HepG2 (cell line): Measurements from ENCODE around the gene APOBEC3H. TPM values are rescaled to one million over a fixed set of nuclear protein-coding genes. Genes with fewer than 3 reads are reported as not detected.

Experiments
- ATAC-seq: fragments of 200-7000 bp; cut with Tn5 transposase; 3 replicates; pipeline ENCODE4 v1.9.1; 2020; ENCODE audit warnings: mild to moderate bottlenecking, moderate library complexity
- BruUV-seq: library from RNA; stranded (reverse); fragments of 400-500 nt; replicated peaks from 2 replicates; lab custom pipeline; 2021; lab: Mats Ljungman, UMichigan
- CTCF ChIA-PET: fragments of 300-600 bp; formaldehyde crosslinking; extraction: SDS; loops from one replicate; lab custom pipeline; 2021; ENCODE audit warnings: low total read pairs, inconsistent platforms, low intra/inter-chr PET ratio; lab: Yijun Ruan, JAX
- POLR2A ChIA-PET: fragments of 350-600 bp; sonication (Branson Sonifier 250); formaldehyde crosslinking; loops from one replicate; lab custom pipeline; 2020; ENCODE audit warnings: antibody characterized with exemption, inconsistent platforms; lab: Yijun Ruan, JAX
- DNase-seq: peaks from one replicate; pipeline ENCODE4 v3.0.0-alpha.2; 2015; ENCODE audit warnings: low spot score
- FAIRE-seq: peaks from 3 replicates; lab custom pipeline; 2011; peaks lifted over from hg19 to GRCh38; lab: Jason Lieb, UNC
- H2AFZ ChIP-seq: one replicate; pipeline ENCODE4 v1.6.1; 2011; ENCODE audit warnings: low read length, inconsistent platforms
- H3K27ac ChIP-seq: fragments of 300-600 bp; 3 replicates; pipeline ENCODE4 v1.8.0; 2011; ENCODE audit warnings: mixed run types, mild to moderate bottlenecking, mixed read lengths, low read length, inconsistent platforms; ENCODE audit not compliant: insufficient read depth; ENCODE audit errors: extremely low read length
- H3K27me3 ChIP-seq, 2 experiments: fragments of 200-600 bp in 1 of 2; 2 replicates in 1 of 2; 3 replicates in 1 of 2; pipeline versions ENCODE4 v1.6.0 to v1.8.0; 2011; ENCODE audit warnings: low read length in 2 of 2, mild to moderate bottlenecking in 2 of 2, moderate library complexity in 2 of 2, inconsistent platforms in 1 of 2; ENCODE audit not compliant: insufficient read depth in 2 of 2, control insufficient read depth in 1 of 2
- H3K36me3 ChIP-seq, 2 experiments: fragments of 200-600 bp in 1 of 2; replicated peaks in 1 of 2; 2 replicates in 1 of 2; 3 replicates in 1 of 2; pipeline versions ENCODE4 v1.5.1 to v1.8.0; 2011; ENCODE audit warnings: low read length in 2 of 2, inconsistent platforms in 1 of 2; ENCODE audit not compliant: insufficient read depth in 2 of 2, control insufficient read depth in 1 of 2
- H3K4me1 ChIP-seq: 2 replicates; pipeline ENCODE4 v1.5.1; 2012; ENCODE audit warnings: low read length, inconsistent platforms; ENCODE audit not compliant: insufficient read depth
- H3K4me2 ChIP-seq: 2 replicates; pipeline ENCODE4 v1.6.0; 2011; ENCODE audit warnings: low read depth, low read length, inconsistent platforms
- H3K4me3 ChIP-seq, 3 experiments: fragments of 200-600 bp in 1 of 3; sonication (generic), shearing (Covaris generic) in 1 of 3; replicated peaks in 1 of 3; 2 replicates each; pipeline ENCODE4 v1.5.1; 2011 to 2016; ENCODE audit warnings: low read length in 3 of 3, inconsistent platforms in 2 of 3, low read depth in 2 of 3, mild to moderate bottlenecking in 2 of 3, control low read depth in 1 of 3, mixed read lengths in 1 of 3; ENCODE audit not compliant: insufficient read depth in 1 of 3
- H3K79me2 ChIP-seq: one replicate; pipeline ENCODE4 v1.6.1; 2011; ENCODE audit warnings: low read length, inconsistent platforms; ENCODE audit not compliant: insufficient read depth
- H3K9ac ChIP-seq: 2 replicates; pipeline ENCODE4 v1.6.0; 2011; ENCODE audit warnings: mild to moderate bottlenecking, low read depth, low read length, inconsistent platforms; ENCODE audit not compliant: insufficient read depth
- H3K9me3 ChIP-seq: 2 replicates; pipeline ENCODE4 v1.5.1; 2012; ENCODE audit warnings: mild to moderate bottlenecking, low read length
- H4K20me1 ChIP-seq: 2 replicates; pipeline ENCODE4 v1.6.0; 2011; ENCODE audit warnings: inconsistent platforms, mild to moderate bottlenecking, low read length, moderate library complexity; ENCODE audit not compliant: insufficient read depth
- ADNP ChIP-seq: sonication (generic); formaldehyde crosslinking; IDR thresholded peaks from 2 replicates; pipeline ENCODE4 v1.4.0; 2020; ENCODE audit warnings: missing genetic modification reagents
- ESRRA ChIP-seq: sonication (generic); formaldehyde crosslinking; IDR thresholded peaks from 2 replicates; pipeline ENCODE4 v1.5.1; 2020; ENCODE audit warnings: mild to moderate bottlenecking, low read depth, missing genetic modification reagents
- HCFC1 ChIP-seq: fragments of 150-350 bp; IDR thresholded peaks from 2 replicates; pipeline ENCODE4 v1.6.1; 2014; ENCODE audit warnings: low read depth, low read length
- KLF12 ChIP-seq: sonication (generic); formaldehyde crosslinking; IDR thresholded peaks from 2 replicates; pipeline ENCODE4 v1.4.0; 2020; ENCODE audit warnings: missing genetic modification reagents, borderline replicate concordance
- RCOR2 ChIP-seq: IDR thresholded peaks from 2 replicates; pipeline ENCODE4 v1.6.1; 2016; ENCODE audit warnings: missing biosample characterization, missing genetic modification reagents
- SALL1 ChIP-seq: sonication (generic); formaldehyde crosslinking; IDR thresholded peaks from 2 replicates; pipeline ENCODE4 v1.8.0; 2022; ENCODE audit warnings: mild to moderate bottlenecking, missing genetic modification reagents
- SIN3A ChIP-seq: IDR thresholded peaks from 2 replicates; pipeline ENCODE4 v1.6.1; 2011; ENCODE audit warnings: low read depth, mild to moderate bottlenecking, control low read depth, low read length, borderline replicate concordance
- TAF1 ChIP-seq: sonication (generic); formaldehyde crosslinking; IDR thresholded peaks from 2 replicates; pipeline ENCODE4 v1.4.0; 2020; ENCODE audit warnings: missing genetic modification reagents
- ZMYM3 ChIP-seq: sonication (generic); formaldehyde crosslinking; IDR thresholded peaks from 2 replicates; pipeline ENCODE4 v1.5.1; 2020; ENCODE audit warnings: mild to moderate bottlenecking, missing genetic modification reagents
- ZNF891 ChIP-seq: sonication (generic); formaldehyde crosslinking; IDR thresholded peaks from 2 replicates; pipeline ENCODE4 v1.5.0; 2020; ENCODE audit warnings: mild to moderate bottlenecking, missing genetic modification reagents
- WGBS: methylation state at CpG from one replicate; pipeline ENCODE4 v1.1.6; 2017; ENCODE audit warnings: low lambda C conversion rate; 5-methylcytosine and 5-hydroxymethylcytosine counted together
- in situ Hi-C: cut with HindIII; loops from 2 replicates; pipeline ENCODE4 v1.10.0; 2017; ENCODE audit warnings: low pct_unique_long_range_greater_than_20kb; ENCODE audit not compliant: extremely low pct_ligation_motif_present
- intact Hi-C: fragments of 100-400 bp; cut with micrococcal nuclease; formaldehyde crosslinking; loops from one replicate; pipeline ENCODE4 v1.10.0; 2022; ENCODE audit not compliant: unreplicated experiment
- polyA plus RNA-seq, 8 experiments: library from polyadenylated mRNA; depleted of rRNA in 3 of 8; stranded (reverse) in 7 of 8; unstranded in 1 of 8; fragments of >200 nt; fragmentation: Illumina TruSeq in 4 of 8; extraction: Trizol in 4 of 8; gene quantifications; 2 replicates each; pipeline versions ENCODE4 v1.2.1 to v1.2.3, GENCODE V29; 2011 to 2016; ENCODE audit warnings: low read depth in 4 of 8, missing spikeins in 1 of 8, mixed read lengths in 1 of 8; ENCODE audit not compliant: insufficient read depth in 1 of 8
- total RNA-seq, 5 experiments: library from RNA; depleted of rRNA; stranded (reverse); fragments of >200 nt; fragmentation: Illumina TruSeq; extraction: Trizol; gene quantifications; 2 replicates each; pipeline ENCODE4 v1.2.3, GENCODE V29; 2016; ENCODE audit warnings: low read depth in 1 of 5
- TF ChIP-seq, protein P1 (sequence below): sonication (generic); formaldehyde crosslinking; IDR thresholded peaks from 2 replicates; pipeline ENCODE4 v1.5.0; 2020; ENCODE audit warnings: missing genetic modification reagents, mild to moderate bottlenecking, borderline replicate concordance
- TF ChIP-seq, protein P2 (sequence below): sonication (generic); formaldehyde crosslinking; IDR thresholded peaks from 2 replicates; pipeline ENCODE4 v1.4.0; 2020; ENCODE audit warnings: mild to moderate bottlenecking, missing genetic modification reagents
- TF ChIP-seq, protein P3 (sequence below): sonication (generic); formaldehyde crosslinking; IDR thresholded peaks from 2 replicates; pipeline ENCODE4 v1.4.0; 2020; ENCODE audit warnings: mild to moderate bottlenecking, missing genetic modification reagents

Gene APOBEC3H
- total and polyA plus RNA-seq, 2 of the 13 experiments (the other 11 are each of a cell fraction or from before 2014, with no cell fraction given): 0.18 to 0.31 TPM

DNA sequence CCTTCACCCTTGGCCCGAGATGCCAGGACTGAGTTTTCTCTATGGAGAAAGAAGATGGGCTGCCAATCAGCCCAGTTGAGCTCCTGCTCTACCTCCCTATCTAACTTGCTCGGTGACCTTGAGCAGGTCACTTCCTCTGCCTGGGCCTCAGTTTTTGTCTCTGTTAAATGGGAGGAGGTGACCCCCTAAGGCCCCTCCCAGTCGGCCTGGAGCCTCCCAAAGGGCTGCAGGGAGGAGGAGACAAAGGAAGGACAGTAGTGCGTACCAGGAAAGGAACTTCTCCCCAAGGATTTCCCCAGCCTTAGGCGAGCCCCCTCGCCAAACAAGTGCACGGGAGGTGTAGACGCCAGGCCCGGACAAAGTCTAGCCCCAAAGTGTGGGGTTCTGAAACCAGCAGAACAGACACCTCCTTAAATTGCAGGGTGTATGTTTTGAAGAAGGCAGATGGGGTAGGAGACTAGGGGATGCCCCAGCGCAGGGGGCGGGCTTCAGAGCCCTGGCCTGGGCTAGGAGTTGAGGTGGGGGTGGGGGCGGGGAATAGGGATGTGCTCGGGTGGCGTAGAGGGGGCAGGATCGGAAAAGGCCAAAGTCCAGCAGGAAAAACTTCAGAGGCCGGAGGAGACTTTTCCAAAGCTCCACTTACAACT is 54.4 kb downstream of the APOBEC3H start (continued):
- TF ChIP-seq RCOR2 (CRISPR knock-in tag): 0 out of 2 replicates have a peak, but pooled peaks have one; percentile 16
- TF ChIP-seq ESRRA (CRISPR knock-in tag): peak; percentile 31; the same call in 1 of the 2 replicates
- TF ChIP-seq ADNP (CRISPR knock-in tag): 0 out of 2 replicates have a peak, but pooled peaks have one; percentile 24
- TF ChIP-seq ZMYM3 (CRISPR knock-in tag): peak; percentile 66
- TF ChIP-seq, all 625 proteins: peak for 8

DNA sequence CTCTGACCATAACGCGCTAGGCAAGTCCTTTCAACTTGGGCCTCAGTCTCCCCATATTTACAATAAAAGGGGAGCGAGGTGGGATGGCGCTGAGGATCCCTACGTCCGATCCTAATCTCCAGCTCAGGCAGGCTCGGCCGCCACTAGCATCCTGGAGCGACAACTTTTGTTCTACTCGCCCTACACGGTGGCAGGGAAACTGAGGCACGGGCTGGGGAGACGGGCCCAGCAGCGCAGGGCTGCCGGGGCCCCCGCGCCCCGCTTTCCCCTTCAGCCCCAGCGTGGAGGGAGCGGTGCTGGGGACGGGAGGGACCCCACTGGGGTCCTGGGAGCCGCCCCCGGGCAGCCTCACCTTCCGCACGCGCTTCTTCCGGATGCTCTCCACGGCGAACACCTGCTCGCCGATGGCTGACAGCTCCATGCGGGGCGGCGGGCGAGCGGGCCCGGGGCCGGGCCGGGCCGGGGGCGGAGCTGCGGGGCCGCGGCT is 55.0 kb downstream of the APOBEC3H start:
- BruUV-seq: no TSS peak
- POLR2A ChIA-PET: interaction anchor here (1.0 to 2.6 kb wide), 7 partner anchors 17 to 167 kb away, joined by 3 to 38 read pairs (median 3); partner anchors contain the start of gene RPL3
- H3K27ac ChIP-seq: no peak overlapping the region
- H2AFZ ChIP-seq: no peak overlapping the region
- peak overlapping the region; percentile 66; the same call in 1 of the 2 replicates for H3K9ac ChIP-seq
- intact Hi-C loops (no loop called here), in situ Hi-C loops (no loop called here)
- no peaks in the 10 kb centered on the region for H3K36me3 ChIP-seq
- FAIRE-seq: no peak
- peak; percentile 28 for ATAC-seq
- 20% methylated on average over 1 of the region's 44 CpGs for WGBS
- DNase-seq: no peak
- peaks cover 2 to 32% of the 10 kb centered on the region in 2 experiments; a peak in 4 of 5 replicates for H3K27me3 ChIP-seq
- peak overlapping the region; percentile 95 for H3K4me2 ChIP-seq
- peak overlapping the region; percentile 59 to 79 (median 67) for H3K4me3 ChIP-seq
- peaks cover 48% of the 10 kb centered on the region for H3K4me1 ChIP-seq
- H3K79me2 ChIP-seq: no peaks in the 10 kb centered on the region
- no peaks in the 10 kb centered on the region for H3K9me3 ChIP-seq
- CTCF ChIA-PET: no interaction called here
- no peaks in the 10 kb centered on the region for H4K20me1 ChIP-seq
- TF ChIP-seq, protein P1, sequence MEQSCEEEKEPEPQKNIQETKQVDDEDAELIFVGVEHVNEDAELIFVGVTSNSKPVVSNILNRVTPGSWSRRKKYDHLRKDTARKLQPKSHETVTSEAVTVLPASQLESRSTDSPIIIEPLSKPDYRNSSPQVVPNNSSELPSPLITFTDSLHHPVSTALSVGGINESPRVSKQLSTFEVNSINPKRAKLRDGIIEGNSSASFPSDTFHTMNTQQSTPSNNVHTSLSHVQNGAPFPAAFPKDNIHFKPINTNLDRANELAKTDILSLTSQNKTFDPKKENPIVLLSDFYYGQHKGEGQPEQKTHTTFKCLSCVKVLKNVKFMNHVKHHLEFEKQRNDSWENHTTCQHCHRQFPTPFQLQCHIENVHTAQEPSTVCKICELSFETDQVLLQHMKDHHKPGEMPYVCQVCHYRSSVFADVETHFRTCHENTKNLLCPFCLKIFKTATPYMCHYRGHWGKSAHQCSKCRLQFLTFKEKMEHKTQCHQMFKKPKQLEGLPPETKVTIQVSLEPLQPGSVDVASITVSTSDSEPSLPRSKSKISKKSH (CRISPR knock-in tag): 0 out of 2 replicates have a peak, but pooled peaks have one; percentile 37
- TF ChIP-seq TAF1 (CRISPR knock-in tag) (no peak), HCFC1 (no peak), SALL1 (CRISPR knock-in tag) (no peak), SIN3A (0 out of 2 replicates have a peak, but pooled peaks have one; percentile 26), KLF12 (CRISPR knock-in tag) (no peak), ZNF891 (CRISPR knock-in tag) (0 out of 2 replicates have a peak, but pooled peaks have one; percentile 26)
- TF ChIP-seq, protein P2, sequence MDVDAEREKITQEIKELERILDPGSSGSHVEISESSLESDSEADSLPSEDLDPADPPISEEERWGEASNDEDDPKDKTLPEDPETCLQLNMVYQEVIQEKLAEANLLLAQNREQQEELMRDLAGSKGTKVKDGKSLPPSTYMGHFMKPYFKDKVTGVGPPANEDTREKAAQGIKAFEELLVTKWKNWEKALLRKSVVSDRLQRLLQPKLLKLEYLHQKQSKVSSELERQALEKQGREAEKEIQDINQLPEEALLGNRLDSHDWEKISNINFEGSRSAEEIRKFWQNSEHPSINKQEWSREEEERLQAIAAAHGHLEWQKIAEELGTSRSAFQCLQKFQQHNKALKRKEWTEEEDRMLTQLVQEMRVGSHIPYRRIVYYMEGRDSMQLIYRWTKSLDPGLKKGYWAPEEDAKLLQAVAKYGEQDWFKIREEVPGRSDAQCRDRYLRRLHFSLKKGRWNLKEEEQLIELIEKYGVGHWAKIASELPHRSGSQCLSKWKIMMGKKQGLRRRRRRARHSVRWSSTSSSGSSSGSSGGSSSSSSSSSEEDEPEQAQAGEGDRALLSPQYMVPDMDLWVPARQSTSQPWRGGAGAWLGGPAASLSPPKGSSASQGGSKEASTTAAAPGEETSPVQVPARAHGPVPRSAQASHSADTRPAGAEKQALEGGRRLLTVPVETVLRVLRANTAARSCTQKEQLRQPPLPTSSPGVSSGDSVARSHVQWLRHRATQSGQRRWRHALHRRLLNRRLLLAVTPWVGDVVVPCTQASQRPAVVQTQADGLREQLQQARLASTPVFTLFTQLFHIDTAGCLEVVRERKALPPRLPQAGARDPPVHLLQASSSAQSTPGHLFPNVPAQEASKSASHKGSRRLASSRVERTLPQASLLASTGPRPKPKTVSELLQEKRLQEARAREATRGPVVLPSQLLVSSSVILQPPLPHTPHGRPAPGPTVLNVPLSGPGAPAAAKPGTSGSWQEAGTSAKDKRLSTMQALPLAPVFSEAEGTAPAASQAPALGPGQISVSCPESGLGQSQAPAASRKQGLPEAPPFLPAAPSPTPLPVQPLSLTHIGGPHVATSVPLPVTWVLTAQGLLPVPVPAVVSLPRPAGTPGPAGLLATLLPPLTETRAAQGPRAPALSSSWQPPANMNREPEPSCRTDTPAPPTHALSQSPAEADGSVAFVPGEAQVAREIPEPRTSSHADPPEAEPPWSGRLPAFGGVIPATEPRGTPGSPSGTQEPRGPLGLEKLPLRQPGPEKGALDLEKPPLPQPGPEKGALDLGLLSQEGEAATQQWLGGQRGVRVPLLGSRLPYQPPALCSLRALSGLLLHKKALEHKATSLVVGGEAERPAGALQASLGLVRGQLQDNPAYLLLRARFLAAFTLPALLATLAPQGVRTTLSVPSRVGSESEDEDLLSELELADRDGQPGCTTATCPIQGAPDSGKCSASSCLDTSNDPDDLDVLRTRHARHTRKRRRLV (CRISPR knock-in tag): no peak
- TF ChIP-seq, protein P3, sequence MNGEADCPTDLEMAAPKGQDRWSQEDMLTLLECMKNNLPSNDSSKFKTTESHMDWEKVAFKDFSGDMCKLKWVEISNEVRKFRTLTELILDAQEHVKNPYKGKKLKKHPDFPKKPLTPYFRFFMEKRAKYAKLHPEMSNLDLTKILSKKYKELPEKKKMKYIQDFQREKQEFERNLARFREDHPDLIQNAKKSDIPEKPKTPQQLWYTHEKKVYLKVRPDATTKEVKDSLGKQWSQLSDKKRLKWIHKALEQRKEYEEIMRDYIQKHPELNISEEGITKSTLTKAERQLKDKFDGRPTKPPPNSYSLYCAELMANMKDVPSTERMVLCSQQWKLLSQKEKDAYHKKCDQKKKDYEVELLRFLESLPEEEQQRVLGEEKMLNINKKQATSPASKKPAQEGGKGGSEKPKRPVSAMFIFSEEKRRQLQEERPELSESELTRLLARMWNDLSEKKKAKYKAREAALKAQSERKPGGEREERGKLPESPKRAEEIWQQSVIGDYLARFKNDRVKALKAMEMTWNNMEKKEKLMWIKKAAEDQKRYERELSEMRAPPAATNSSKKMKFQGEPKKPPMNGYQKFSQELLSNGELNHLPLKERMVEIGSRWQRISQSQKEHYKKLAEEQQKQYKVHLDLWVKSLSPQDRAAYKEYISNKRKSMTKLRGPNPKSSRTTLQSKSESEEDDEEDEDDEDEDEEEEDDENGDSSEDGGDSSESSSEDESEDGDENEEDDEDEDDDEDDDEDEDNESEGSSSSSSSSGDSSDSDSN: no peak
